ENCODE measurements around the gene PCDH15. TPM values are rescaled to one million over a fixed set of nuclear protein-coding genes. Genes with fewer than 3 reads are reported as not detected.

PCDH15 gene
- polyA plus RNA-seq, 1 experiment = not detected

GRCh38 chr10:54262726-54263125 lies 538.3 kb downstream of the PCDH15 start:
- Histone ChIP-seq H3K27me3 (ENCODE audit: control insufficient read depth, insufficient read depth, low read length) (no peaks in the 10 kb centered on the region), H3K4me3 (ENCODE audit: low read depth, low read length) (no peak overlapping the region), H3K9me3 (ENCODE audit: control insufficient read depth, insufficient read depth, low read length) (peaks cover 4% of the 10 kb centered on the region; the same call in 1 of the 2 replicates), H3K27ac (ENCODE audit: low read depth, low read length) (no peak overlapping the region)
- no peak for DNase-seq (ENCODE audit: low read depth, low spot score)
- ChIA-PET CTCF (no interaction called here), POLR2A (no interaction called here)
- TF ChIP-seq, protein P1, sequence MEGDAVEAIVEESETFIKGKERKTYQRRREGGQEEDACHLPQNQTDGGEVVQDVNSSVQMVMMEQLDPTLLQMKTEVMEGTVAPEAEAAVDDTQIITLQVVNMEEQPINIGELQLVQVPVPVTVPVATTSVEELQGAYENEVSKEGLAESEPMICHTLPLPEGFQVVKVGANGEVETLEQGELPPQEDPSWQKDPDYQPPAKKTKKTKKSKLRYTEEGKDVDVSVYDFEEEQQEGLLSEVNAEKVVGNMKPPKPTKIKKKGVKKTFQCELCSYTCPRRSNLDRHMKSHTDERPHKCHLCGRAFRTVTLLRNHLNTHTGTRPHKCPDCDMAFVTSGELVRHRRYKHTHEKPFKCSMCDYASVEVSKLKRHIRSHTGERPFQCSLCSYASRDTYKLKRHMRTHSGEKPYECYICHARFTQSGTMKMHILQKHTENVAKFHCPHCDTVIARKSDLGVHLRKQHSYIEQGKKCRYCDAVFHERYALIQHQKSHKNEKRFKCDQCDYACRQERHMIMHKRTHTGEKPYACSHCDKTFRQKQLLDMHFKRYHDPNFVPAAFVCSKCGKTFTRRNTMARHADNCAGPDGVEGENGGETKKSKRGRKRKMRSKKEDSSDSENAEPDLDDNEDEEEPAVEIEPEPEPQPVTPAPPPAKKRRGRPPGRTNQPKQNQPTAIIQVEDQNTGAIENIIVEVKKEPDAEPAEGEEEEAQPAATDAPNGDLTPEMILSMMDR (IDR thresholded peaks at IDR 0.05; ENCODE audit: low read depth, low read length) = no peak

DNA sequence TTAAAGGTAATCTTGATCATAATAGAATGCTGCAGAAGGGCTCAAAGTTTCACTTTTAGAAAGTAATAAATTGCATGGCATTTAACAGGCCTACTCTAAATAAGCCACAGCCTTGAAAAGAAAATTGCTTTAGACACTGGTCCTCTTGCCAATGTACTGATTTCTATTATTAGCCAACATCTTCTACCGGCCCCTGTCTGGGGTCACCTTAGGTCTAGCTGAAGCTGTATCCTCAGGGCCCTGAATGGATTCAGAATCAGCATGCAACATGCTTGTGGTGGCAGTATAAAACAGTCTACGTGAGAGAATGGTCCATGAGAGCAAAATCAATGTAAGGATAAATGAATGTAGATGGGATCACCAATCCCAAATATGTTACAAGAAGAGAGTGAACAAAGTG lies 541.9 kb downstream of the PCDH15 start:
- CTCF ChIA-PET = no interaction called here
- POLR2A ChIA-PET = no interaction called here
- Histone ChIP-seq H3K27ac (ENCODE audit: low read depth, low read length) (no peak overlapping the region), H3K9me3 (ENCODE audit: control insufficient read depth, insufficient read depth, low read length) (peaks cover 4% of the 10 kb centered on the region; the same call in 1 of the 2 replicates), H3K27me3 (ENCODE audit: control insufficient read depth, insufficient read depth, low read length) (no peaks in the 10 kb centered on the region), H3K4me3 (ENCODE audit: low read depth, low read length) (no peak overlapping the region)
- no peak for DNase-seq (ENCODE audit: low read depth, low spot score)
- TF ChIP-seq, protein P1 (IDR thresholded peaks at IDR 0.05; ENCODE audit: low read depth, low read length) = no peak

DNA sequence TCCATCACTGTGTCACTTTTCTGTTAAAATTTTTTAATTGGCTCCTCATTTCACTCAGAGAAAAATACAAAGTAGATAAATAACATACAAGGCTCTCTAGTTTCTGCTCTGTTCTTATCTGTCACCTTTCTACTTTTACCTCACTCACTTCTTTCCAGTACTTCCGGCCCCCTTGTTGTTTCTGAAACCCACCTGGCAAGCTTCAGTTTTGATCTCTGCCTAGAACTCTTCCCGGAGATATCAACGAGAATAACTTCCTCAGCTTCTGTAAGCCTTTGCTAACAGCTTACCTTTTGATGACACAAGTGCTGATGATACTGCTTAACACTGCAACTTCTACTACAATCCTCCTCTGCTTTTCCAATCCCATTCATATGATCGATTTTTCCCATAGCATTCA lies 566.2 kb downstream of the PCDH15 start:
- TF ChIP-seq, protein P1 (IDR thresholded peaks at IDR 0.05; ENCODE audit: low read depth, low read length) = no peak

DNA sequence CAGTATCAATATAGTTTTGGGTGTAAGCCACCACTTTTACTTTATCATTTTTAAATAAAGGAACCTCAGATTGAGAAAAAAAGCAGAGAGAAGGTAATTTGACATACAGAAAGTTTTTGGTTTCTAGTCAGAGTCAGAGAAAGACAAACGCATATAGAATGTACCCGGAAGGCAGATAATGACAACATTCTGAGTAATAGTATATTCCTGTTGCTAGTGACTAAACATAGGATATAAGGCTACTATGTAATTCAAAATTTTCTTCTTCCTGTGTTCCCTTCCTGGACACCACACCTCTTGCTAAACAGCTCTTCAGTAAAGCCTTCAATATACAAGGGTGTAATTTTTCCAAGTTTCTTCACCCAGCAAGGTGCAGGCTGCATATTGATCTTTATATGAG lies 597.6 kb downstream of the PCDH15 start:
- Histone ChIP-seq H3K4me3 (ENCODE audit: low read depth, low read length) (no peak overlapping the region), H3K27ac (ENCODE audit: low read depth, low read length) (no peak overlapping the region), H3K27me3 (ENCODE audit: control insufficient read depth, insufficient read depth, low read length) (no peaks in the 10 kb centered on the region), H3K9me3 (ENCODE audit: control insufficient read depth, insufficient read depth, low read length) (no peaks in the 10 kb centered on the region)
- ChIA-PET CTCF (no interaction called here), POLR2A (no interaction called here)
- no peak for DNase-seq (ENCODE audit: low read depth, low spot score)
- TF ChIP-seq, protein P1 (IDR thresholded peaks at IDR 0.05; ENCODE audit: low read depth, low read length) = no peak

More for the DNA sequence above, 566.2 kb downstream of the PCDH15 start:
- Histone ChIP-seq H3K27ac (ENCODE audit: low read depth, low read length) (no peak overlapping the region), H3K4me3 (ENCODE audit: low read depth, low read length) (no peak overlapping the region), H3K9me3 (ENCODE audit: control insufficient read depth, insufficient read depth, low read length) (peaks cover 7% of the 10 kb centered on the region; the same call in 1 of the 2 replicates), H3K27me3 (ENCODE audit: control insufficient read depth, insufficient read depth, low read length) (no peaks in the 10 kb centered on the region)
- ChIA-PET POLR2A (no interaction called here), CTCF (no interaction called here)
- DNase-seq (ENCODE audit: low read depth, low spot score) = no peak

DNA sequence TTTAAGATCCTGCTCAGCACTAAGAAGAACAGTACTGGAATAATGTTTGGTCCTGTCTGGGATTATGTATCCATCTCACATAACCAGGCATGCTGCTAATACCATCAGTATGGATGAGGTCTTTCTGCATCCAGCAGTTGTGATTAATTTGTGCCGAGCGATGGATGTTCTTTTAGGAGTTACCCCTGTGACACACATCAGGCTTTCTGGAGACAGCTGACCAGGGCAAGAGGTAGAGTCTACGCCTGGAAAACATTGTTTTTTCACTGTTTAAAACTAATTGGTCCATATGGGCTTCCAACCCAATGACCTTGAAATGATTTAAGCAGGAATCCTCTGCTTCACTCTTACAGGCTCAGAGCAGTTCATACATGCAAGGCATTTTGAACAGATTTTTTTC lies 603.0 kb downstream of the PCDH15 start:
- Histone ChIP-seq H3K4me3 (ENCODE audit: low read depth, low read length) (no peak overlapping the region), H3K27ac (ENCODE audit: low read depth, low read length) (no peak overlapping the region), H3K27me3 (ENCODE audit: control insufficient read depth, insufficient read depth, low read length) (no peaks in the 10 kb centered on the region), H3K9me3 (ENCODE audit: control insufficient read depth, insufficient read depth, low read length) (no peaks in the 10 kb centered on the region)
- CTCF ChIA-PET = no interaction called here
- TF ChIP-seq, protein P1 (IDR thresholded peaks at IDR 0.05; ENCODE audit: low read depth, low read length) = no peak
- DNase-seq (ENCODE audit: low read depth, low spot score) = no peak
- POLR2A ChIA-PET = no interaction called here

All from AG04450 (cell line).